ENCODE measurements around the gene TGFB1I1.

Gene TGFB1I1

GRCh38 chr16:31476303-31477219 is 4.6 kb downstream of the TGFB1I1 start:
- H3K4me3 ChIP-seq (replicated peaks; ENCODE audit: low read depth, low read length): peak overlapping the region; percentile 54
- no peak for TF ChIP-seq CTCF (IDR thresholded peaks at IDR 0.05; ENCODE audit: insufficient read depth, low read length, poor library complexity, severe bottlenecking)
- peak; percentile 61 for DNase-seq (ENCODE audit: extremely low read depth, insufficient read length)
- H3K36me3 ChIP-seq (ENCODE audit: control insufficient read depth, insufficient read depth, low read length): no peaks in the 10 kb centered on the region
- peaks cover 2% of the 10 kb centered on the region for H3K27me3 ChIP-seq (replicated peaks; ENCODE audit: control insufficient read depth, insufficient read depth, low read length)

GRCh38 chr16:31477220-31478216 is 5.6 kb downstream of the TGFB1I1 start:
- no peaks in the 10 kb centered on the region for H3K36me3 ChIP-seq (ENCODE audit: control insufficient read depth, insufficient read depth, low read length)
- peak overlapping the region; percentile 54 for H3K4me3 ChIP-seq (replicated peaks; ENCODE audit: low read depth, low read length)
- TF ChIP-seq CTCF (IDR thresholded peaks at IDR 0.05; ENCODE audit: insufficient read depth, low read length, poor library complexity, severe bottlenecking): no peak
- DNase-seq (ENCODE audit: extremely low read depth, insufficient read length): no peak
- peaks cover 2% of the 10 kb centered on the region for H3K27me3 ChIP-seq (replicated peaks; ENCODE audit: control insufficient read depth, insufficient read depth, low read length)

GRCh38 chr16:31478956-31479355 is 7.0 kb downstream of the TGFB1I1 start:
- H3K36me3 ChIP-seq (ENCODE audit: control insufficient read depth, insufficient read depth, low read length): no peaks in the 10 kb centered on the region
- no peak for DNase-seq (ENCODE audit: extremely low read depth, insufficient read length)
- no peak for TF ChIP-seq CTCF (IDR thresholded peaks at IDR 0.05; ENCODE audit: insufficient read depth, low read length, poor library complexity, severe bottlenecking)
- H3K4me3 ChIP-seq (replicated peaks; ENCODE audit: low read depth, low read length): no peak overlapping the region
- peaks cover 2% of the 10 kb centered on the region for H3K27me3 ChIP-seq (replicated peaks; ENCODE audit: control insufficient read depth, insufficient read depth, low read length)

GRCh38 chr16:31479751-31480150 is 7.8 kb downstream of the TGFB1I1 start:
- DNase-seq (ENCODE audit: extremely low read depth, insufficient read length): no peak
- no peak for TF ChIP-seq CTCF (IDR thresholded peaks at IDR 0.05; ENCODE audit: insufficient read depth, low read length, poor library complexity, severe bottlenecking)
- H3K27me3 ChIP-seq (replicated peaks; ENCODE audit: control insufficient read depth, insufficient read depth, low read length): no peaks in the 10 kb centered on the region; the same call in none of the 2 replicates
- H3K36me3 ChIP-seq (ENCODE audit: control insufficient read depth, insufficient read depth, low read length): no peaks in the 10 kb centered on the region
- no peak overlapping the region for H3K4me3 ChIP-seq (replicated peaks; ENCODE audit: low read depth, low read length)

GRCh38 chr16:31480851-31481536 is 9.0 kb downstream of the TGFB1I1 start:
- Histone ChIP-seq H3K4me3 (replicated peaks; ENCODE audit: low read depth, low read length) (no peak overlapping the region), H3K36me3 (ENCODE audit: control insufficient read depth, insufficient read depth, low read length) (no peaks in the 10 kb centered on the region), H3K27me3 (replicated peaks; ENCODE audit: control insufficient read depth, insufficient read depth, low read length) (no peaks in the 10 kb centered on the region; the same call in none of the 2 replicates)
- no peak for DNase-seq (ENCODE audit: extremely low read depth, insufficient read length)
- no peak for TF ChIP-seq CTCF (IDR thresholded peaks at IDR 0.05; ENCODE audit: insufficient read depth, low read length, poor library complexity, severe bottlenecking)

Data from GM06990 (cell line).